GM18870 (cell line): ENCODE measurements around the gene NEB.

Experiments
- ATAC-seq: cut with Tn5 transposase; IDR thresholded peaks from one replicate; pipeline ENCODE4 v1.9.1; 2021; ENCODE audit warnings: moderate library complexity; ENCODE audit not compliant: unreplicated experiment

The NEB gene

GRCh38 chr2:151733771-151734672 is at the start of gene NEB:
Gene NEB (minus strand): TSS chr2:151734476. CDS start chr2:151733156, 1,320 bp downstream.
- no peak for ATAC-seq

GRCh38 chr2:151783133-151783520 is 48.9 kb upstream of the NEB start:
- ATAC-seq, result no peak

GRCh38 chr2:151782378-151783132 is 48.3 kb upstream of the NEB start:
- ATAC-seq, result no peak

- no peak for ATAC-seq
Observed at GRCh38 chr2:151781642-151782041, 47.4 kb upstream of the NEB start.

- ATAC-seq, result no peak
Observed at GRCh38 chr2:151780938-151781337, 46.7 kb upstream of the NEB start.

GRCh38 chr2:151777935-151778334 is 43.7 kb upstream of the NEB start:
- no peak for ATAC-seq

GRCh38 chr2:151777487-151777886 is 43.2 kb upstream of the NEB start:
- ATAC-seq, result no peak

- no peak for ATAC-seq
Observed at GRCh38 chr2:151776367-151776766, 42.1 kb upstream of the NEB start.

- ATAC-seq, result no peak
Observed at GRCh38 chr2:151775057-151775740, 40.9 kb upstream of the NEB start.

GRCh38 chr2:151774506-151774905 is 40.2 kb upstream of the NEB start:
- no peak for ATAC-seq

GRCh38 chr2:151771599-151772358 is 37.5 kb upstream of the NEB start:
- peak; percentile 96 for ATAC-seq

GRCh38 chr2:151770995-151771394 is 36.7 kb upstream of the NEB start:
- ATAC-seq, result no peak

GRCh38 chr2:151769606-151770005 is 35.3 kb upstream of the NEB start:
- ATAC-seq, result no peak

GRCh38 chr2:151767536-151767935 is 33.3 kb upstream of the NEB start:
- ATAC-seq, result no peak

- ATAC-seq, result peak; percentile 49
Observed at GRCh38 chr2:151766437-151767153, 32.3 kb upstream of the NEB start.

GRCh38 chr2:151765760-151766410 is 31.6 kb upstream of the NEB start:
- ATAC-seq, result no peak

GRCh38 chr2:151762694-151763093 is 28.4 kb upstream of the NEB start:
- ATAC-seq, result no peak

GRCh38 chr2:151761687-151762086 is 27.4 kb upstream of the NEB start:
- no peak for ATAC-seq

- no peak for ATAC-seq
Observed at GRCh38 chr2:151761193-151761592, 26.9 kb upstream of the NEB start.
